Measurements from ENCODE around the gene GAA. TPM values are rescaled to one million over a fixed set of nuclear protein-coding genes. Genes with fewer than 3 reads are reported as not detected.

The GAA gene
- total RNA-seq, 2 experiments from 2014 or later: 43.2 to 51.6 TPM

DNA sequence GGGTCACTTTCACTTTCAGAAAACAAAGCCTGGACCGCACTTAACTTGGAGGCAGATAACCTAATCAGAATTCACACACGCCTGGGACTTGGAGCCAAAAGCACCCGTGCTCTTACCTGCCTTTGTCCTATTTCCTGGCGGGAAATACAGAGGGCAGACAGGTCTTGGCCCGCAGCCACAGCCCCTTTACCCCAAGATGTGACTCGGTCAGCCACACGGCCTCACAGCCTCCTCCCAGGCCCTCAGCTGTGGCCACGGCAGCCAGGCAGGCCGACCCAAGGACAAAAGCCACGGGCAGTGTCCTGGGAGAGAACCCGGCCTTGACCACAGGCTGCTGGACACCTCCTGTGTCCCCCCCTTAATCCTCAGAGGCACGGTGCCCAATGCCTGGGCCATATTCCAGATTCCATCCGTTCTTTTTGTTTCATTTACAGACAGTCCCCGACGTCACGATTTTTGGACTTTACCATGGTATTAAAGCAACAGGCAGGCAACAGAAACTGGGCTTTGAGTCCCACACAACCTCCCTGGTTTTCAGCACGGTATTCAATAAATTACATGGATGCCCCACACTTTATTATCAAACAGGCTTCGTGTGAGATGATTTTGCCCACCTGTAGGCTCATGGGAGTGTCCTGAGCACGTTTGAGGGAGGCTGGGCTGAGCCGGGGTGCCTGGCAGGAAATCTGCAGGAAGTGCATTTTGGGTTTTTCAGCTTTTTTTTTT lies 30.1 kb upstream of the GAA start:
- TF ChIP-seq, protein P1, sequence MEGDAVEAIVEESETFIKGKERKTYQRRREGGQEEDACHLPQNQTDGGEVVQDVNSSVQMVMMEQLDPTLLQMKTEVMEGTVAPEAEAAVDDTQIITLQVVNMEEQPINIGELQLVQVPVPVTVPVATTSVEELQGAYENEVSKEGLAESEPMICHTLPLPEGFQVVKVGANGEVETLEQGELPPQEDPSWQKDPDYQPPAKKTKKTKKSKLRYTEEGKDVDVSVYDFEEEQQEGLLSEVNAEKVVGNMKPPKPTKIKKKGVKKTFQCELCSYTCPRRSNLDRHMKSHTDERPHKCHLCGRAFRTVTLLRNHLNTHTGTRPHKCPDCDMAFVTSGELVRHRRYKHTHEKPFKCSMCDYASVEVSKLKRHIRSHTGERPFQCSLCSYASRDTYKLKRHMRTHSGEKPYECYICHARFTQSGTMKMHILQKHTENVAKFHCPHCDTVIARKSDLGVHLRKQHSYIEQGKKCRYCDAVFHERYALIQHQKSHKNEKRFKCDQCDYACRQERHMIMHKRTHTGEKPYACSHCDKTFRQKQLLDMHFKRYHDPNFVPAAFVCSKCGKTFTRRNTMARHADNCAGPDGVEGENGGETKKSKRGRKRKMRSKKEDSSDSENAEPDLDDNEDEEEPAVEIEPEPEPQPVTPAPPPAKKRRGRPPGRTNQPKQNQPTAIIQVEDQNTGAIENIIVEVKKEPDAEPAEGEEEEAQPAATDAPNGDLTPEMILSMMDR (conservative IDR thresholded peaks at IDR 0.05; ENCODE audit: low read length): no peak
- no peak for TF ChIP-seq EZH2phosphoT487 (IDR thresholded peaks at IDR 0.05; ENCODE audit: borderline replicate concordance, low read depth, low read length)

GRCh38 chr17:80072410-80072809 lies 29.0 kb upstream of the GAA start:
- no peak overlapping the region for H3K4me2 ChIP-seq (ENCODE audit: low read length)
- no peak overlapping the region for H3K4me3 ChIP-seq (ENCODE audit: low read depth, low read length, poor library complexity, severe bottlenecking)
- intact Hi-C loops (cut with micrococcal nuclease; ENCODE audit: unreplicated experiment): no loop called here
- no peaks in the 10 kb centered on the region for H3K9me2 ChIP-seq (ENCODE audit: insufficient read depth, low read length)
- no peaks in the 10 kb centered on the region for H3K9me3 ChIP-seq (ENCODE audit: low read length)
- no peaks in the 10 kb centered on the region for H4K20me1 ChIP-seq (ENCODE audit: insufficient read depth, low read length)
- DNase-seq (ENCODE audit: low spot score): no peak
- ChIA-PET CTCF (ENCODE audit: unreplicated experiment) (no interaction called here), POLR2A (interaction anchor here (0.7 kb wide), 1 partner anchor 181 kb away, joined by 5 read pairs; no protein-coding TSS in a partner anchor)
- H2AFZ ChIP-seq (ENCODE audit: low read length): no peak overlapping the region
- no peaks in the 10 kb centered on the region for H3K4me1 ChIP-seq (ENCODE audit: insufficient read depth, low read length, poor library complexity, severe bottlenecking)
- no TSS peak for BruUV-seq (replicated peaks)
- TF ChIP-seq, protein P1 (conservative IDR thresholded peaks at IDR 0.05; ENCODE audit: low read length): no peak
- no peak for TF ChIP-seq EZH2phosphoT487 (IDR thresholded peaks at IDR 0.05; ENCODE audit: borderline replicate concordance, low read depth, low read length)
- no peak overlapping the region for H3K27ac ChIP-seq (ENCODE audit: low read depth, low read length, poor library complexity, severe bottlenecking)
- H3K36me3 ChIP-seq (ENCODE audit: insufficient read depth, low read length): no peaks in the 10 kb centered on the region
- H3K79me2 ChIP-seq (ENCODE audit: insufficient read depth, low read depth, low read length): no peaks in the 10 kb centered on the region

More for the DNA sequence above, 30.1 kb upstream of the GAA start:
- CTCF ChIA-PET (ENCODE audit: unreplicated experiment): no interaction called here
- POLR2A ChIA-PET: interaction anchor here (0.6 to 0.7 kb wide), 3 partner anchors 52 to 695 kb away, joined by 3 to 5 read pairs (median 3); no protein-coding TSS in a partner anchor
- DNase-seq (ENCODE audit: low spot score): no peak
- no TSS peak for BruUV-seq (replicated peaks)
- no peaks in the 10 kb centered on the region for H3K4me1 ChIP-seq (ENCODE audit: insufficient read depth, low read length, poor library complexity, severe bottlenecking)
- H3K9me2 ChIP-seq (ENCODE audit: insufficient read depth, low read length): no peaks in the 10 kb centered on the region
- no peaks in the 10 kb centered on the region for H3K79me2 ChIP-seq (ENCODE audit: insufficient read depth, low read depth, low read length)
- H3K4me3 ChIP-seq (ENCODE audit: low read depth, low read length, poor library complexity, severe bottlenecking): no peak overlapping the region
- H3K9me3 ChIP-seq (ENCODE audit: low read length): no peaks in the 10 kb centered on the region
- intact Hi-C loops (cut with micrococcal nuclease; ENCODE audit: unreplicated experiment): no loop called here
- no peaks in the 10 kb centered on the region for H3K36me3 ChIP-seq (ENCODE audit: insufficient read depth, low read length)
- H3K4me2 ChIP-seq (ENCODE audit: low read length): no peak overlapping the region
- no peaks in the 10 kb centered on the region for H4K20me1 ChIP-seq (ENCODE audit: insufficient read depth, low read length)
- H3K27ac ChIP-seq (ENCODE audit: low read depth, low read length, poor library complexity, severe bottlenecking): no peak overlapping the region
- H2AFZ ChIP-seq (ENCODE audit: low read length): no peak overlapping the region

DNA sequence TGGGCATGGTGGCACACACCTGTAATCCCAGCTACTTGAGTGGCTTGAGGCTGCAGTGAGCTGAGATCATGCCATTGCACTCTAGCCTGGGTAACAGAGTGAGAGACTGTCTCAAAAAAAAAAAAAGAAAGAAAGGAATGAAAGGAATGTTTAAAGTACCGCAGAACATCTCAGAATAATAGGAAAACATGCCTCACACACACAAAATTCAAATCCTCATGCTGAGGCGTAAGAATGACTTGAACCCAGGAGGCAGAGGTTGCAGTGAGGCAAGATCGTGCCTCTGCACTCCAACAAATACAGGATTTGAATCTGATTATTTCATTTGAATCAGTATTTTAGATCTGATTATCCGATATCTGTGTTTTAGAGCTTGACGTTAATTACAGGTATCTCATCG lies 21.3 kb upstream of the GAA start:
- no TSS peak for BruUV-seq (replicated peaks)
- no peak overlapping the region for H3K4me2 ChIP-seq (ENCODE audit: low read length)
- no peaks in the 10 kb centered on the region for H3K79me2 ChIP-seq (ENCODE audit: insufficient read depth, low read depth, low read length)
- H3K9me3 ChIP-seq (ENCODE audit: low read length): no peaks in the 10 kb centered on the region
- TF ChIP-seq, protein P1 (conservative IDR thresholded peaks at IDR 0.05; ENCODE audit: low read length): no peak
- no peak for TF ChIP-seq EZH2phosphoT487 (IDR thresholded peaks at IDR 0.05; ENCODE audit: borderline replicate concordance, low read depth, low read length)
- CTCF ChIA-PET (ENCODE audit: unreplicated experiment): no interaction called here
- H3K9me2 ChIP-seq (ENCODE audit: insufficient read depth, low read length): no peaks in the 10 kb centered on the region
- H3K27ac ChIP-seq (ENCODE audit: low read depth, low read length, poor library complexity, severe bottlenecking): no peak overlapping the region
- no peaks in the 10 kb centered on the region for H3K36me3 ChIP-seq (ENCODE audit: insufficient read depth, low read length)
- H3K4me3 ChIP-seq (ENCODE audit: low read depth, low read length, poor library complexity, severe bottlenecking): no peak overlapping the region
- no peak overlapping the region for H2AFZ ChIP-seq (ENCODE audit: low read length)
- DNase-seq (ENCODE audit: low spot score): no peak
- H4K20me1 ChIP-seq (ENCODE audit: insufficient read depth, low read length): no peaks in the 10 kb centered on the region
- POLR2A ChIA-PET: no interaction called here
- intact Hi-C loops (cut with micrococcal nuclease; ENCODE audit: unreplicated experiment): no loop called here
- H3K4me1 ChIP-seq (ENCODE audit: insufficient read depth, low read length, poor library complexity, severe bottlenecking): no peaks in the 10 kb centered on the region
